K562 (cell line): ENCODE data around the gene STOML3. TPM values are rescaled to one million over a fixed set of nuclear protein-coding genes. Genes with fewer than 3 reads are reported as not detected.
A peak's percentile ranks its signal among the peaks of the same experiment; 100 is the strongest.

ENCODE experiments used
- ATAC-seq: fragments of 200-7000 bp; cut with Tn5 transposase; 3 replicates; pipeline ENCODE4 v1.9.1; 2020; ENCODE audit warnings: moderate library complexity
- BruUV-seq: library from RNA; stranded (reverse); fragments of 400-500 nt; replicated peaks from 2 replicates; lab custom pipeline; 2021; lab: Mats Ljungman, UMichigan
- CTCF ChIA-PET: fragments of 300-600 bp; formaldehyde crosslinking; extraction: SDS; loops from one replicate; lab custom pipeline; 2021; ENCODE audit warnings: low intra/inter-chr PET ratio; lab: Yijun Ruan, JAX
- POLR2A ChIA-PET: fragments of 300-600, 350-650 bp; sonication (Branson Sonifier 250); formaldehyde crosslinking; extraction: SDS; loops from one replicate; lab custom pipeline; 2021; ENCODE audit warnings: antibody characterized with exemption, inconsistent platforms; lab: Yijun Ruan, JAX
- DNase-seq, 4 experiments: peaks; one replicate each; pipeline versions ENCODE4 v3.0.0 to v3.0.0-alpha.2; 2011 to 2018; ENCODE audit warnings: low spot score in 3 of 4, mixed read lengths in 3 of 4; ENCODE audit errors: extremely low read depth in 1 of 4
- FAIRE-seq: peaks from 2 replicates; lab custom pipeline; 2011; peaks lifted over from hg19 to GRCh38; lab: Jason Lieb, UNC
- H2AFZ ChIP-seq: 2 replicates; pipeline ENCODE4 v1.6.0; 2011; ENCODE audit warnings: low read depth, low read length, control low read depth, inconsistent platforms
- H3K27ac ChIP-seq: fragments of 200-600 bp; 3 replicates; pipeline ENCODE4 v1.8.0; 2011; ENCODE audit warnings: low read depth, mild to moderate bottlenecking, control low read depth, inconsistent platforms, low read length, moderate library complexity, mixed read lengths; ENCODE audit errors: extremely low read depth
- H3K27me3 ChIP-seq, 2 experiments: fragments of 300-600 bp in 1 of 2; 2 replicates in 1 of 2; 3 replicates in 1 of 2; pipeline versions ENCODE4 v1.6.0 to v1.8.0; 2011; ENCODE audit warnings: inconsistent platforms in 2 of 2, low read length in 2 of 2, mild to moderate bottlenecking in 1 of 2, mixed read lengths in 1 of 2, moderate library complexity in 1 of 2; ENCODE audit not compliant: control insufficient read depth in 2 of 2, insufficient read depth in 2 of 2
- H3K36me3 ChIP-seq: fragments of 300-600 bp; 3 replicates; pipeline ENCODE4 v1.8.0; 2011; ENCODE audit warnings: mild to moderate bottlenecking, low read length, inconsistent platforms; ENCODE audit not compliant: control insufficient read depth, insufficient read depth
- H3K4me1 ChIP-seq, 2 experiments: fragments of 200-600 bp in 1 of 2; replicated peaks in 1 of 2; 2 replicates in 1 of 2; 3 replicates in 1 of 2; pipeline versions ENCODE4 v1.5.1 to v1.8.0; 2011; ENCODE audit warnings: inconsistent platforms in 2 of 2, low read length in 2 of 2, mild to moderate bottlenecking in 1 of 2, mixed read lengths in 1 of 2, moderate library complexity in 1 of 2; ENCODE audit not compliant: control insufficient read depth in 2 of 2, insufficient read depth in 2 of 2
- H3K4me2 ChIP-seq: 2 replicates; pipeline ENCODE4 v1.6.1; 2011; ENCODE audit warnings: low read length, control low read depth, inconsistent platforms, mixed read lengths; ENCODE audit not compliant: insufficient read depth
- H3K4me3 ChIP-seq: fragments of 200-600 bp; sonication (generic), shearing (Covaris generic); 2 replicates; pipeline ENCODE4 v1.5.1; 2016; ENCODE audit warnings: control low read depth, inconsistent platforms
- H3K79me2 ChIP-seq: fragments of 200-600 bp; 3 replicates; pipeline ENCODE4 v1.8.0; 2011; ENCODE audit warnings: low read length, inconsistent platforms; ENCODE audit not compliant: control insufficient read depth, insufficient read depth
- H3K9ac ChIP-seq, 2 experiments: 2 replicates each; pipeline versions ENCODE4 v1.6.0 to v1.6.1; 2011; ENCODE audit warnings: low read depth in 2 of 2, low read length in 2 of 2, control low read depth in 1 of 2, inconsistent platforms in 1 of 2, mild to moderate bottlenecking in 1 of 2, mixed read lengths in 1 of 2; ENCODE audit not compliant: insufficient read depth in 1 of 2
- H3K9me1 ChIP-seq: one replicate; pipeline ENCODE4 v1.6.0; 2011; ENCODE audit warnings: inconsistent platforms, mild to moderate bottlenecking, low read length, moderate library complexity; ENCODE audit not compliant: control insufficient read depth, insufficient read depth
- H3K9me3 ChIP-seq: replicated peaks from 2 replicates; pipeline ENCODE4 v1.5.1; 2011; ENCODE audit warnings: low read depth, low read length, inconsistent platforms; ENCODE audit not compliant: control insufficient read depth, insufficient read depth
- H4K20me1 ChIP-seq: replicated peaks from 2 replicates; pipeline ENCODE4 v1.6.1; 2011; ENCODE audit warnings: low read length, inconsistent platforms, mixed read lengths; ENCODE audit not compliant: control insufficient read depth, insufficient read depth
- CSDE1 ChIP-seq, 2 experiments: fragments of 450-650 bp; IDR thresholded peaks; 2 replicates each; pipeline ENCODE4 v1.6.1; 2016; ENCODE audit warnings: mild to moderate bottlenecking in 1 of 2
- EZH2 ChIP-seq: IDR thresholded peaks from 2 replicates; pipeline ENCODE4 v1.6.1; 2012; ENCODE audit warnings: low read depth, mild to moderate bottlenecking, inconsistent platforms, low read length, borderline replicate concordance
- GABPB2 ChIP-seq: fragments of 250-450 bp; sonication (Bioruptor Pico); conservative IDR thresholded peaks from 2 replicates; pipeline ENCODE4 v1.5.1; 2021; ENCODE audit warnings: mild to moderate bottlenecking
- GTF2A2 ChIP-seq: IDR thresholded peaks from 2 replicates; pipeline ENCODE4 v1.6.1; 2016; ENCODE audit warnings: mild to moderate bottlenecking, missing genetic modification characterization, missing compliant biosample characterization
- KAT8 ChIP-seq: fragments of 450-650 bp; IDR thresholded peaks from 2 replicates; pipeline ENCODE4 v1.6.1; 2016; ENCODE audit warnings: low read depth, mild to moderate bottlenecking
- NFATC3 ChIP-seq: fragments of 450-650 bp; IDR thresholded peaks from 2 replicates; pipeline ENCODE4 v1.6.1; 2017; ENCODE audit warnings: mild to moderate bottlenecking
- PHB2 ChIP-seq: fragments of 450-650 bp; IDR thresholded peaks from 2 replicates; pipeline ENCODE4 v1.6.1; 2017; ENCODE audit warnings: low read depth
- PYGO2 ChIP-seq: fragments of 450-650 bp; IDR thresholded peaks from 2 replicates; pipeline ENCODE4 v1.6.1; 2016; ENCODE audit warnings: mild to moderate bottlenecking, missing genetic modification characterization, moderate library complexity, missing compliant biosample characterization
- SRSF1 ChIP-seq: fragments of 200-400 bp; formaldehyde crosslinking; IDR thresholded peaks from 2 replicates; pipeline ENCODE4 v1.6.1; 2017; ENCODE audit warnings: mild to moderate bottlenecking, low read depth, low read length, moderate library complexity
- TEAD4 ChIP-seq, 2 experiments: sonication (generic) in 1 of 2; formaldehyde crosslinking in 1 of 2; IDR thresholded peaks; 2 replicates each; pipeline versions ENCODE4 v1.6.1 to v1.8.0; 2012 to 2022; ENCODE audit warnings: borderline replicate concordance in 1 of 2, inconsistent platforms in 1 of 2, low read length in 1 of 2, mild to moderate bottlenecking in 1 of 2, missing genetic modification reagents in 1 of 2
- XRCC4 ChIP-seq: IDR thresholded peaks from one replicate; pipeline ENCODE4 v1.6.1; 2011; ENCODE audit not compliant: insufficient read depth, insufficient read length; ENCODE audit errors: extremely low read depth
- YBX1 ChIP-seq: fragments of 450-650 bp; IDR thresholded peaks from 2 replicates; pipeline ENCODE4 v1.7.1; 2016; ENCODE audit warnings: mild to moderate bottlenecking
- ZKSCAN3 ChIP-seq: fragments of 250-450 bp; sonication (Bioruptor Pico); IDR thresholded peaks from 2 replicates; pipeline ENCODE4 v1.4.0; 2020
- ZNF253 ChIP-seq: fragments of 250-450 bp; sonication (Bioruptor Pico); conservative IDR thresholded peaks from 2 replicates; pipeline ENCODE4 v1.6.1; 2021; ENCODE audit warnings: mild to moderate bottlenecking
- WGBS: fragments of 100-300 bp; shearing (Covaris generic); methylation state at CpG from one replicate; pipeline ENCODE4 v1.1.6; 2016; ENCODE audit warnings: low coverage, mixed read lengths; ENCODE audit not compliant: insufficient coverage; ENCODE audit errors: missing lambda C conversion rate; 5-methylcytosine and 5-hydroxymethylcytosine counted together
- in situ Hi-C: fragments of 300-500 bp; cut with MboI; formaldehyde crosslinking; loops from 4 replicates; pipeline ENCODE4 v1.15.0; 2018; ENCODE audit warnings: inconsistent platforms, mixed read lengths
- intact Hi-C: fragments of 100-400 bp; cut with micrococcal nuclease; formaldehyde crosslinking; loops from 2 replicates; pipeline ENCODE4 v1.14.2; 2022
- polyA plus RNA-seq, 8 experiments: library from polyadenylated mRNA; depleted of rRNA in 4 of 8; stranded (reverse) in 5 of 8; unstranded in 3 of 8; fragments of >200 nt; fragmentation: Nextera tagmentation in 2 of 8; fragmentation: Illumina TruSeq in 1 of 8; extraction: Ambion mirVana in 2 of 8; extraction: Trizol in 1 of 8; gene quantifications; 2 replicates each; pipeline versions ENCODE4 v1.2.1 to v1.2.3, GENCODE V29; 2011 to 2014; ENCODE audit warnings: inconsistent platforms in 1 of 8, missing spikeins in 1 of 8
- total RNA-seq, 7 experiments: library from RNA; depleted of rRNA in 6 of 7; stranded (reverse); fragments of >200 nt in 6 of 7; fragmentation: Illumina TruSeq in 2 of 7; extraction: Trizol in 2 of 7; gene quantifications; 2 replicates each; pipeline versions ENCODE4 v1.2.1 to v1.2.3, GENCODE V29; 2011 to 2021; ENCODE audit warnings: low replicate concordance in 1 of 7
- TF ChIP-seq, protein P1 (sequence below): fragments of 450-650 bp; formaldehyde crosslinking; IDR thresholded peaks from 2 replicates; pipeline ENCODE4 v1.4.0; 2020; ENCODE audit warnings: mild to moderate bottlenecking, mixed read lengths
- TF ChIP-seq, protein P2 (sequence below): fragments of 250-450 bp; sonication (Bioruptor Pico); IDR thresholded peaks from 2 replicates; pipeline ENCODE4 v1.8.0; 2022; ENCODE audit warnings: inconsistent platforms
- TF ChIP-seq, protein P3 (sequence below): fragments of 250-450 bp; sonication (Bioruptor Pico); IDR thresholded peaks from 2 replicates; pipeline ENCODE4 v1.4.0; 2020
- TF ChIP-seq, protein P4 (sequence below): fragments of 250-450 bp; sonication (Bioruptor Pico); IDR thresholded peaks from 2 replicates; pipeline ENCODE4 v1.5.0; 2021

The STOML3 gene
- total and polyA plus RNA-seq, 9 of the 15 experiments (the other 6 are each of a cell fraction or from before 2014, with no cell fraction given) = 0.04 TPM; not detected in 8

GRCh38 chr13:38998739-38999138 is 8.1 kb upstream of the STOML3 start (continued):
- TF ChIP-seq PYGO2 (tag) (no peak), ZNF253 (no peak), TEAD4 (IDR thresholded peaks at IDR 0.05; ENCODE audit: low read length) (peak; percentile 98), TEAD4 (CRISPR knock-in tag; IDR thresholded peaks at IDR 0.05; ENCODE audit: borderline replicate concordance) (no peak), PHB2 (peak; percentile 58; the same call in 1 of the 2 replicates), XRCC4 (no peak), GABPB2 (CRISPR knock-in tag) (no peak), YBX1 (no peak)

- H3K4me2 ChIP-seq = no peak overlapping the region
- DNase-seq (no peak), ATAC-seq (no peak), FAIRE-seq (no peak)
- ChIA-PET POLR2A (no interaction called here), CTCF (no interaction called here)
- no peak overlapping the region for H3K4me3 ChIP-seq
- in situ Hi-C loops = loop anchor here (25.0 kb wide), 1 partner anchor 1694 kb away; no protein-coding TSS in a partner anchor
- H3K4me1 ChIP-seq = peaks cover 0 to 10% of the 10 kb centered on the region in 2 experiments; a peak in 3 of 5 replicates
- no peaks in the 10 kb centered on the region for H3K36me3 ChIP-seq
- H3K27ac ChIP-seq = no peak overlapping the region
- no peaks in the 10 kb centered on the region for H3K9me1 ChIP-seq
- intact Hi-C loops = no loop called here
- H3K9ac ChIP-seq = no peak overlapping the region
- no peaks in the 10 kb centered on the region for H4K20me1 ChIP-seq
- no peaks in the 10 kb centered on the region for H3K9me3 ChIP-seq
- no TSS peak for BruUV-seq
- H3K27me3 ChIP-seq = no peaks in the 10 kb centered on the region
- peak overlapping the region; percentile 70 for H2AFZ ChIP-seq
- H3K79me2 ChIP-seq = no peaks in the 10 kb centered on the region
- WGBS = 20% methylated on average over 4 of the region's 4 CpGs
- TF ChIP-seq, protein P1, sequence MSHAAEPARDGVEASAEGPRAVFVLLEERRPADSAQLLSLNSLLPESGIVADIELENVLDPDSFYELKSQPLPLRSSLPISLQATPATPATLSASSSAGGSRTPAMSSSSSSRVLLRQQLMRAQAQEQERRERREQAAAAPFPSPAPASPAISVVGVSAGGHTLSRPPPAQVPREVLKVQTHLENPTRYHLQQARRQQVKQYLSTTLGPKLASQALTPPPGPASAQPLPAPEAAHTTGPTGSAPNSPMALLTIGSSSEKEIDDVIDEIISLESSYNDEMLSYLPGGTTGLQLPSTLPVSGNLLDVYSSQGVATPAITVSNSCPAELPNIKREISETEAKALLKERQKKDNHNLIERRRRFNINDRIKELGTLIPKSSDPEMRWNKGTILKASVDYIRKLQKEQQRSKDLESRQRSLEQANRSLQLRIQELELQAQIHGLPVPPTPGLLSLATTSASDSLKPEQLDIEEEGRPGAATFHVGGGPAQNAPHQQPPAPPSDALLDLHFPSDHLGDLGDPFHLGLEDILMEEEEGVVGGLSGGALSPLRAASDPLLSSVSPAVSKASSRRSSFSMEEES (CRISPR knock-in tag) = no peak
- TF ChIP-seq ZKSCAN3 (CRISPR knock-in tag) (no peak), NFATC3 (no peak), EZH2 (no peak), CSDE1 (IDR thresholded peaks at IDR 0.05) (no peak), SRSF1 (no peak), GTF2A2 (tag) (no peak), KAT8 (no peak)
- TF ChIP-seq, protein P2, sequence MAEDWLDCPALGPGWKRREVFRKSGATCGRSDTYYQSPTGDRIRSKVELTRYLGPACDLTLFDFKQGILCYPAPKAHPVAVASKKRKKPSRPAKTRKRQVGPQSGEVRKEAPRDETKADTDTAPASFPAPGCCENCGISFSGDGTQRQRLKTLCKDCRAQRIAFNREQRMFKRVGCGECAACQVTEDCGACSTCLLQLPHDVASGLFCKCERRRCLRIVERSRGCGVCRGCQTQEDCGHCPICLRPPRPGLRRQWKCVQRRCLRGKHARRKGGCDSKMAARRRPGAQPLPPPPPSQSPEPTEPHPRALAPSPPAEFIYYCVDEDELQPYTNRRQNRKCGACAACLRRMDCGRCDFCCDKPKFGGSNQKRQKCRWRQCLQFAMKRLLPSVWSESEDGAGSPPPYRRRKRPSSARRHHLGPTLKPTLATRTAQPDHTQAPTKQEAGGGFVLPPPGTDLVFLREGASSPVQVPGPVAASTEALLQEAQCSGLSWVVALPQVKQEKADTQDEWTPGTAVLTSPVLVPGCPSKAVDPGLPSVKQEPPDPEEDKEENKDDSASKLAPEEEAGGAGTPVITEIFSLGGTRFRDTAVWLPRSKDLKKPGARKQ (CRISPR knock-in tag) = no peak
- TF ChIP-seq, protein P3, sequence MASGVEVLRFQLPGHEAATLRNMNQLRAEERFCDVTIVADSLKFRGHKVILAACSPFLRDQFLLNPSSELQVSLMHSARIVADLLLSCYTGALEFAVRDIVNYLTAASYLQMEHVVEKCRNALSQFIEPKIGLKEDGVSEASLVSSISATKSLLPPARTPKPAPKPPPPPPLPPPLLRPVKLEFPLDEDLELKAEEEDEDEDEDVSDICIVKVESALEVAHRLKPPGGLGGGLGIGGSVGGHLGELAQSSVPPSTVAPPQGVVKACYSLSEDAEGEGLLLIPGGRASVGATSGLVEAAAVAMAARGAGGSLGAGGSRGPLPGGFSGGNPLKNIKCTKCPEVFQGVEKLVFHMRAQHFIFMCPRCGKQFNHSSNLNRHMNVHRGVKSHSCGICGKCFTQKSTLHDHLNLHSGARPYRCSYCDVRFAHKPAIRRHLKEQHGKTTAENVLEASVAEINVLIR (CRISPR knock-in tag) = no peak
- TF ChIP-seq, protein P4, sequence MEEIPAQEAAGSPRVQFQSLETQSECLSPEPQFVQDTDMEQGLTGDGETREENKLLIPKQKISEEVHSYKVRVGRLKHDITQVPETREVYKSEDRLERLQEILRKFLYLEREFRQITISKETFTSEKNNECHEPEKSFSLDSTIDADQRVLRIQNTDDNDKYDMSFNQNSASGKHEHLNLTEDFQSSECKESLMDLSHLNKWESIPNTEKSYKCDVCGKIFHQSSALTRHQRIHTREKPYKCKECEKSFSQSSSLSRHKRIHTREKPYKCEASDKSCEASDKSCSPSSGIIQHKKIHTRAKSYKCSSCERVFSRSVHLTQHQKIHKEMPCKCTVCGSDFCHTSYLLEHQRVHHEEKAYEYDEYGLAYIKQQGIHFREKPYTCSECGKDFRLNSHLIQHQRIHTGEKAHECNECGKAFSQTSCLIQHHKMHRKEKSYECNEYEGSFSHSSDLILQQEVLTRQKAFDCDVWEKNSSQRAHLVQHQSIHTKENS (CRISPR knock-in tag) = no peak
Observed at GRCh38 chr13:38993381-38993780, 2.8 kb upstream of the STOML3 start.
